ENCODE measurements around the gene IGFBP1. TPM values are rescaled to one million over a fixed set of nuclear protein-coding genes. Genes with fewer than 3 reads are reported as not detected.

Gene IGFBP1
- total RNA-seq, 4 donors from 2014 or later: 0.49 to 3.6 TPM; not detected in 2

DNA sequence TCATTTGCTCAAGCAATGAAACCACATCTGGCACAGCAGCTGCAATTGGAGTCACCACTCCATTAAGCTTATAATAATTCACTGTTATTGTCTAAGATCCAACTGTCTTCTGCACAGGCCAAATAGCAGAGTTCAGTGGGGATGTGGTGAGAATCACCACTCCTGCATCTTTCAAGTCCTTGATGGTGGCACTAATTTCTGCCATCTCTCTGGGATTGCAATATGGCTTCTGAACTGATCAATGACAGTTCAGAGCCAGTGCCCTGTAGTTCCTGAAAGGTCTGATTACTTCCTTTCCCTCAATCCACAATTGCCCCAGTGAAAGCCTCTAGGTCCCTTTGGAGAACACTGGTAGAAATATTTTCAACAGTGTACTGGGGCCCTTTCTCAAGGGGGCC, 6.4 kb downstream of the IGFBP1 start:
- no peaks in the 10 kb centered on the region for H3K36me3 ChIP-seq
- H3K4me3 ChIP-seq: no peak overlapping the region
- no peaks in the 10 kb centered on the region for H3K9me3 ChIP-seq
- ATAC-seq (no peak), DNase-seq (no peak)
- no peaks in the 10 kb centered on the region for H3K4me1 ChIP-seq
- intact Hi-C loops (cut with DNase I; ENCODE audit: low total_unique reads) (no loop called here), in situ Hi-C loops (cut with MboI; ENCODE audit: low sequenced_read_pairs in 4 of 4) (no loop called here)
- no peak overlapping the region for H3K27ac ChIP-seq
- TF ChIP-seq, protein P1, sequence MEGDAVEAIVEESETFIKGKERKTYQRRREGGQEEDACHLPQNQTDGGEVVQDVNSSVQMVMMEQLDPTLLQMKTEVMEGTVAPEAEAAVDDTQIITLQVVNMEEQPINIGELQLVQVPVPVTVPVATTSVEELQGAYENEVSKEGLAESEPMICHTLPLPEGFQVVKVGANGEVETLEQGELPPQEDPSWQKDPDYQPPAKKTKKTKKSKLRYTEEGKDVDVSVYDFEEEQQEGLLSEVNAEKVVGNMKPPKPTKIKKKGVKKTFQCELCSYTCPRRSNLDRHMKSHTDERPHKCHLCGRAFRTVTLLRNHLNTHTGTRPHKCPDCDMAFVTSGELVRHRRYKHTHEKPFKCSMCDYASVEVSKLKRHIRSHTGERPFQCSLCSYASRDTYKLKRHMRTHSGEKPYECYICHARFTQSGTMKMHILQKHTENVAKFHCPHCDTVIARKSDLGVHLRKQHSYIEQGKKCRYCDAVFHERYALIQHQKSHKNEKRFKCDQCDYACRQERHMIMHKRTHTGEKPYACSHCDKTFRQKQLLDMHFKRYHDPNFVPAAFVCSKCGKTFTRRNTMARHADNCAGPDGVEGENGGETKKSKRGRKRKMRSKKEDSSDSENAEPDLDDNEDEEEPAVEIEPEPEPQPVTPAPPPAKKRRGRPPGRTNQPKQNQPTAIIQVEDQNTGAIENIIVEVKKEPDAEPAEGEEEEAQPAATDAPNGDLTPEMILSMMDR (IDR thresholded peaks at IDR 0.05 in 4 of 5, conservative IDR thresholded peaks at IDR 0.05 in 1 of 5): no peak
- no peak for TF ChIP-seq POLR2A (IDR thresholded peaks at IDR 0.05)
- H3K27me3 ChIP-seq: peaks cover 0 to 4% (median 2%) of the 10 kb centered on the region in 3 donors

DNA sequence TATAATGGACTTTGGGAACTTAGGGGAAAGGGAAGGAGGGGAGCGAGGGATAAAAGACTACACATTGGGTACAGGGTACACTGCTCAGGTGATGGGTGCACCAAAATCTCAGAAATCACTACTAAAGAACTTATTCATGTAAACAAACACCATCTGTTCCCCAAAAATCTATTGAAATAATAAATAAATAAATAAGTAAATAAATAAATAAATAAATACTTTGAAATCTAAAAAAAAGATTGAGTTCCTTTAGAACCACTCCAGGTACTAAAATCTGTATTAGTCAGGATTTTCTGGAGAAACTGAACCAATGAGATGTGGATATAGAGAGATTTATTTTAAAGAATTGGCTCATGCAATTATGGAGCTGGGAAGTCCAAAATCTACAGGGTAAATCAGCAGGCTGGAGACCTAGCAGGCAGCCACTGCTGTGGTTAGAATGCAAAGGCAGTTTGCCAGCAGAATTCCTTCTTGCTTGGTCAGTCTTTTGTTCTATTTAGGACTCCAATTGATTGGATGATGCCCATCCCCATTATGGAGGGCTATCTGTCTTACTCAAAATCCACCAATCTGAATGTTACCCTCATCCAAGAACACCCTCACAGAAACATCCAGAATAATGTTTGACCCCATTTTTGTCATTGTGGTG, 8.9 kb downstream of the IGFBP1 start:
- DNase-seq: no peak
- H3K27me3 ChIP-seq: no peaks in the 10 kb centered on the region
- intact Hi-C loops (cut with DNase I; ENCODE audit: low total_unique reads) (no loop called here), in situ Hi-C loops (cut with MboI; ENCODE audit: low sequenced_read_pairs in 4 of 4) (no loop called here)
- H3K9me3 ChIP-seq: no peaks in the 10 kb centered on the region
- no peaks in the 10 kb centered on the region for H3K36me3 ChIP-seq
- no peaks in the 10 kb centered on the region for H3K4me1 ChIP-seq
- TF ChIP-seq, protein P1 (IDR thresholded peaks at IDR 0.05 in 4 of 5, conservative IDR thresholded peaks at IDR 0.05 in 1 of 5): no peak
- TF ChIP-seq POLR2A (IDR thresholded peaks at IDR 0.05): no peak
- no peak for ATAC-seq
- H3K27ac ChIP-seq: no peak overlapping the region
- no peak overlapping the region for H3K4me3 ChIP-seq

DNA sequence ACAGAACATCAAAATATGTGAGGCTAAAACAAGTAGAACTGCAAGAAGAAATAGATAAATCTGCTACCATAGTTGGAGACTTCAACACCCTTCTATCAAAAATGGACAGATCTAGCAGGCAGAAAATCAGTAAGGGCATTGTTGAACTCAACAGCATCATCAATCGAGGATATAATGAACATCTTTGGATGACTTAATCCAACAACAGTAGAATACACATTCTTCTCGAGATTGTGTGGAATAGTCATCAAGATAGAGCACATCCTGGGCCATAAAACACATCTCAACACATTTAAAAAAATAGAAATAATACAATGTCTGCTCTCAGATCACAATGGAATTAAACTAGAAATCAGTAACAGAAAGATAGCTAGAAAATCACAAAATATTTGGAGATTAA, 9.9 kb downstream of the IGFBP1 start:
- Histone ChIP-seq H3K4me1 (no peaks in the 10 kb centered on the region), H3K9me3 (no peaks in the 10 kb centered on the region), H3K36me3 (no peaks in the 10 kb centered on the region), H3K27me3 (no peaks in the 10 kb centered on the region), H3K4me3 (no peak overlapping the region), H3K27ac (no peak overlapping the region)
- no peak for TF ChIP-seq POLR2A (IDR thresholded peaks at IDR 0.05)
- TF ChIP-seq, protein P1 (IDR thresholded peaks at IDR 0.05 in 4 of 5, conservative IDR thresholded peaks at IDR 0.05 in 1 of 5): no peak
- ATAC-seq (no peak), DNase-seq (no peak)
- in situ Hi-C loops (cut with MboI; ENCODE audit: low sequenced_read_pairs in 4 of 4) (no loop called here), intact Hi-C loops (cut with DNase I; ENCODE audit: low total_unique reads) (no loop called here)

DNA sequence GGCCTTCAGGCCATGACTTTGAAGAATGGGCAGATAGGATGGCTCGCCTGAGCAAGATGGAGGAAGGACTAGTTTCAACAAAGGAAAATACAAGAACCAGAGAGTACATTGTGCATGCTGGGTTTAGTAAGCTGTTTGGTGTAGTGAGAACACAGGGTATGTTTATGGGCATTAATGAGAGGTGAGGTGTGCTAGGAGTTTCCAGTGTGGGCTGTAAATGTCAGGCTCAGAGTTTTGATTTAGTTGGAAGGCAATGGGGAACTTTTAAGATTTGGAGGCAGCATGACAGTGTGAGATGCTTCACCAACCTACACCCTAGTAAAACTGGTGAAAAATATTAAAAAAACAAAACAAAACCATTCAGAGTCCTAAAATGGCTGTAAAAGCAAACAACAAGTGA, 13.3 kb downstream of the IGFBP1 start:
- Histone ChIP-seq H3K27me3 (no peaks in the 10 kb centered on the region), H3K9me3 (no peaks in the 10 kb centered on the region), H3K4me1 (no peaks in the 10 kb centered on the region), H3K36me3 (no peaks in the 10 kb centered on the region), H3K27ac (no peak overlapping the region), H3K4me3 (no peak overlapping the region)
- TF ChIP-seq POLR2A (IDR thresholded peaks at IDR 0.05): no peak
- TF ChIP-seq, protein P1 (IDR thresholded peaks at IDR 0.05 in 4 of 5, conservative IDR thresholded peaks at IDR 0.05 in 1 of 5): no peak
- in situ Hi-C loops (cut with MboI; ENCODE audit: low sequenced_read_pairs in 4 of 4): no loop called here
- DNase-seq (no peak), ATAC-seq (no peak)
- intact Hi-C loops (cut with DNase I; ENCODE audit: low total_unique reads): no loop called here

DNA sequence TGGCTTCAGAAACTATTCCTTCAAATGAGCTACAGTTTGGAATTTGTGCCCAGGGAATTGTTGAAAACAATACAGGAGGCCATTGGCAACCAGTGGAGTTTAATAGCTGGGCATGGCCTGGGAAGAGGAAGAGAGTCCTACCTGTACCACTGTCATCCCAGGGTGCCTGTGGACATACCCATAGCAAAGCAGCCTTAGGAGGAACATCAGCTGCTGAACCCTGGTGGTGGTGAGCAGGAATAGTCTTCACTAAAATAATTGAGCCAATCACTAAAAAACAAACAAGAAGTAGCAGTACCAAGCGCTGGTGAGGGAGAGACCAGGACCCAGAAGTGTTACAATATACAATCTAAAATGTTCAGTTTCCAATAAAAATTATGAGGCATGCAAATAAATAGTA, 14.5 kb downstream of the IGFBP1 start:
- ATAC-seq (no peak), DNase-seq (no peak)
- Histone ChIP-seq H3K4me1 (no peaks in the 10 kb centered on the region), H3K27me3 (no peaks in the 10 kb centered on the region), H3K36me3 (no peaks in the 10 kb centered on the region), H3K4me3 (no peak overlapping the region), H3K9me3 (no peaks in the 10 kb centered on the region), H3K27ac (no peak overlapping the region)
- in situ Hi-C loops (cut with MboI; ENCODE audit: low sequenced_read_pairs in 4 of 4): no loop called here
- intact Hi-C loops (cut with DNase I; ENCODE audit: low total_unique reads): no loop called here
- TF ChIP-seq, protein P1 (IDR thresholded peaks at IDR 0.05 in 4 of 5, conservative IDR thresholded peaks at IDR 0.05 in 1 of 5): no peak
- TF ChIP-seq POLR2A (IDR thresholded peaks at IDR 0.05): no peak
